GM18498 (cell line): ENCODE data around the gene CCDC182.

ENCODE experiments used
- ATAC-seq: cut with Tn5 transposase; IDR thresholded peaks from one replicate; pipeline ENCODE4 v1.9.1; 2021; ENCODE audit warnings: mild to moderate bottlenecking, moderate library complexity; ENCODE audit not compliant: unreplicated experiment

The CCDC182 gene

DNA sequence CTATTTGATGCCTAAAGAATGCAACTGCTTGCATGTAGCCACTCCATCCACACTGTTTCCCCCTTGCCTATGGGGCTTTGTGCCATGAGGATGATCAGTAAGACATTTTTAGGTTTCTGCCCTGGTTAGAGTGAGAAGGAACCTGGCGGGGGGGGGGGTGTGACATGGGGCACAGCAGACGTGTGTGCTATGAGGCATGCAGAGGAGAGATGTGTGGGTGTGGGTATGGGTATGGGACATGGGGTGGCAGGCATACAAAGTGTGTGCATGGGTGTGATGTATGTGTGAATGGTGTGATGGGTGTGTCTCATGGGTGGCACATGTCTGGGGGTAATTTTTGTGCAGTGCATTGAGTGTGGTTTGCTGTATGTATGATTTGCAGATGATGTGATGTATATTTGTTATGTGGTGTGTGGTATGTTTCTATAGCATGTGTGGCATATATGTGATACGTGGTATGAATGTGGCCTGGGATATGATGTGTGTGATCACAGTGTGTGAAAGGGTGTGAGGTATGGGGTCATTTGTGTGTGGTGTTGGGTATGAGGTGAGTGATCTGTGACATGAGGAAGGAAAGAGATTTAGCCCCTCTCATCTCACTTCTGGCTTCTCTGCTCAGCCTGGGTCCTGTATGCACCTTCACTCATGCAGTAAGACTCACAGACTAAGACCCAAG lies 14.9 kb downstream of the CCDC182 start:
- no peak for ATAC-seq

DNA sequence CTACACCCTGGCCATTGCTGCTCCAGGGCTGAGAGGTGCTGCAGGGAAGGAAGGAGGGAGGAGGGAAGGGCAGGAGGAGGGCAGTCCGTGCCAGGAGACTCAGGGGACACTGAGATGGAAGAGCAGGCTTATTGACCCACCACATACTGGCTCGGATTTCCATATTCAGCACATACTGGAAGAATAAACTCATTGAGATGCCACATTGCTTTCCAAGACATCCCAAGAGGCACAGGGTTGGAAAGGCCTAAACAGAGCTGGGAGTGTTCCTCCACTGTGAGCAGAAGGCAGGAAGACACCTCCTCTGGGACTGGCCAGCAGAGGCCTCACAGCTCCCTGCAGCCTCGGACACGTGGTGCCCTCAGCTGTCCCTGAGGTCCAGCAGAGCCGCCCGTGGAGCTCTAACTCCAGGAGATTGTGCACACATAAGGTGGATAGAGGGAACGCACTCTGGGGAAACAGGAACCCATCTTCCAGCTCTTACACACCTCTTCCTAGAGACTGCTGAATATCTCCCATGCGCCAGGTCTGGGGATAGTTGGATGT lies 17.4 kb downstream of the CCDC182 start:
- no peak for ATAC-seq

DNA sequence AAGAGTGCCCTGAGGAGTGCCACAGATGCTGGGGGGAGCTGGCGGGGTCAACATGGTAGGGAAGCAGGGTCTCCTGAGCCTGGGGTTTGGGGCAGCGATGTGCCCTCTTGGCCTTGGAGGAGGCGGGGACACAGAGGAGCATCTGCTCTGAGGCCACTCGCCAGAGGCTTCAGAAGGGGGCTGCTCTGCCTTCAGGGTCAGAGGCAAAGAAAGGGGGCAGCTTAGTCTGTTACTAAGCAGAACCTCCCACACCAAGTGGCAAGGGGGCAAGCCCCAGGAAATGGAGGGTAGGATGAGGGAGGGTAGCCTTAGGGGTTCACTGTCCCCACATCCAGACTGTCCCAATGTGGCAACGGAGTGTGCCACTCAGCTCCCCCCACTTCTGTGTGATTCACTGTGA lies 18.3 kb downstream of the CCDC182 start:
- ATAC-seq, result no peak

DNA sequence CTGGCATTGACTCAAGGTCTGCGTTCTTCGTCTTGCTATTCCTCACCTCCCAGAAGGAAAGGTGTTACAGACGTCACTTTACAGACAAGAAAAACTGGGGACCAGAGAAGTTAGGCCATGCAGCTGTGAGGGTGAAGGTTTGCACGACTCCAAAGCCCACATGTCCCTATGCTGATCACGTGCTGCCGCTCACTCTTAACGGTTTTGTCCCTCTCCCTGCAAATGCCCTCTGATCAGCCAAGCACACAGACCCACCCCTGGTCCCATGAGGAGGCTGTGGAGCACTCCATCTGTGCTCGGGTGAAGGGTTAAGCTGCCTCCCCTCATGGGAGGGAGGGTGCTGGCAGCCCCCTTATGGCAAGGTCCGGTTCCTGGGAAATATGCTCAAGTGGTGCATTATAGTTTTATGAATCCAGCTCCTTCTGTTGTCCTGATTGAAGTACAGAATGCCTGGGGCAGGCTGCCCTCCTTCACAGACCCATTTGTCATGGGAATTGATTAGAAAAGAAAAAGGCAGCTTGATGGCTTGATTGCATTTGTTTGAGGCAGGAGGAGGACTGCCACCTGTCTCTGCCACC lies 18.8 kb downstream of the CCDC182 start:
- ATAC-seq, result no peak

DNA sequence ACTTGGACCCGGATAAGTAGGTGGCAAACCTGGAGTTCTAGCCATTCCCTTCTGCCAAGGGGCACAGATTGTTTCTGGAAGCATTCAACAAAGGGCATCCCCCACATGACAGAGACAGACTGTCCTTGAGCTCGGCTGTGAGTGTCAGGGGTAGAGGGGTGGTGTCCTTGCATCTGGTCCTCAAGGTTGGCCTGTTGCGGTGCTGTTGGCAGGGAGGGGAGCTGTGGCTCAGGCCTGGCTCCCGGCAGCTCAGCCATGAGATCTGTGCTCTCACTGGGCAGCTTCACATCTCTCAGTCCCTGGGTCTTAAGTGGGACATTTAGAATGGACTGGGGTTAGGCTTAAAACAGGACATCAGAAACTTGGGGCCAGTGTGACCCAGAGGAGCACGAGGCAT lies 20.4 kb downstream of the CCDC182 start:
- no peak for ATAC-seq

DNA sequence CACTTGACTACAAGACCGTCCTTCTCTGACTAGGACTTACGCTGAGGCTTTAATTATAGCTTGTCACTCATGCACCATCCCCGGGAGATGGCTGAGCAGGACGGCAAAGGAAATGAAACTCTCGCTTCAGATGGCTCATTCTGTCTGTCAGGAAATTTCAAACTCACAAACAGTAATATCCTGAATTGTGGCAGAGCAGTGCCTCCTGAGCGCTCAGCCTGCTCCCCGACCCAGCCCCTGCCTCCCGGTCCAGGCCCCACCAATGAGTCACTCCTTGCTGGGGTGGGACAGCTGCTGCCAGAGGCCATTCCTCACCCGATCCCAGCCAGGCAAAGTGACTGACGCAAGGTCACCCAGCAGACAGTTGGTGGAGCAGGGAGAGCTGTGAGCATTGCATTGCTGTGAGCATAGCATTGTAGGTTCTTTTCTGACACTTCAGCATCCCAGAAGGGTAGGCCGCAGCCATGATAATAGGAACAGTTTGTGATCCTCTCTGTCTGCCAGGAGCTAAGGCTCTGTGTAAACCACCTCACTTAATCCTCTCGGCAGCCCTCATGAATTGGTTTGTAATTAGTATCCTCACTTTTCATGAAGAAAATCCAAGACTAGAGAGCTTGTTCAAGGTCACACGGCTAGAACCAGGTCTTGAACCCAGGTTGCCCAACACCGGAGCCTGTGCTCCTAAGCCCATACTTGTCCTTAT lies 20.9 kb downstream of the CCDC182 start:
- peak; percentile 78 for ATAC-seq

DNA sequence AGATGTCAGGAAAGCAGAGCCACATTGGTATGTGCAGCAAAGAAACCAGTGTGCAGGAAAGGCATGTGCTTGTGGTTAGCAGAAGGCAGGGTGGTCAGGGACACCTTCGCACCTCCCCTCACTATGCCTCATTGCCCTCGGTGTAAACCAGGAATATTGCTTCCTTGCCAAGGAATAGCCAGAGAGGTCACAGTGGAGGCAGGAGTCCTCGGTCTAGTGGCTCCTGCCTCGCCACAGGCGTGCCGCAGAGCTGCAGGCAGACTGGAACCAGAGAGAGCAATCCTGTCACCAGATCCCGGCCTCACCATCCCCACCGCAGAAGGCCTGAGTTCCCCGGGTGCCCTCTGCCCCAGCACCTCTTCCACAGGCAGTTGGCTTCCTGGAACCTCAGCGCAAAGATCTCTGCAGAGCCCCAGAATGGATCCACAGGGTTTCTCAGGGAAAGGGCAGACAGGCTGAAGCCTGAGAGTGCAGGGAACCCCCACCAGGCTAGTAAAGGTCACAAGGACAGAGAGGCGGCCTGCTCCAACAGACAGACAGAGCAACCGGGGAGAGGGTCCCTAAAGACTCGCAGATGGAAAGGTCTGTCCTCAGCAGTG lies 21.6 kb downstream of the CCDC182 start:
- no peak for ATAC-seq

DNA sequence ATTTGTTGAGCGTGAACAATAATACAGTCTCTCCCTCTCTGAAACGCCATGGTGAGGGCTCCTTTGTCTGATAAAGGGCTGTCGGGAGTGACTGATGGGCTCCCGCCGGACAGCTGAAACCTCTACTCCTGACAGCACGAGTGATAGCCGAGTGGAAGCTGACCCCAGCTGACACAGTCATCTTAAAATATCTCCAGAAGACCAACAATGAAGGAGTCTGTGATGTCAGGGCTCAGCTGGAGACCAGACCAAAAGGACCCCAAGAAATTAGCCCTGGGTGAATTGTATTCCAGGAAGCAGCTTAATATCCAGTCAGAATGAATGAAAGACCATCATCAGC lies 22.4 kb downstream of the CCDC182 start:
- no peak for ATAC-seq

DNA sequence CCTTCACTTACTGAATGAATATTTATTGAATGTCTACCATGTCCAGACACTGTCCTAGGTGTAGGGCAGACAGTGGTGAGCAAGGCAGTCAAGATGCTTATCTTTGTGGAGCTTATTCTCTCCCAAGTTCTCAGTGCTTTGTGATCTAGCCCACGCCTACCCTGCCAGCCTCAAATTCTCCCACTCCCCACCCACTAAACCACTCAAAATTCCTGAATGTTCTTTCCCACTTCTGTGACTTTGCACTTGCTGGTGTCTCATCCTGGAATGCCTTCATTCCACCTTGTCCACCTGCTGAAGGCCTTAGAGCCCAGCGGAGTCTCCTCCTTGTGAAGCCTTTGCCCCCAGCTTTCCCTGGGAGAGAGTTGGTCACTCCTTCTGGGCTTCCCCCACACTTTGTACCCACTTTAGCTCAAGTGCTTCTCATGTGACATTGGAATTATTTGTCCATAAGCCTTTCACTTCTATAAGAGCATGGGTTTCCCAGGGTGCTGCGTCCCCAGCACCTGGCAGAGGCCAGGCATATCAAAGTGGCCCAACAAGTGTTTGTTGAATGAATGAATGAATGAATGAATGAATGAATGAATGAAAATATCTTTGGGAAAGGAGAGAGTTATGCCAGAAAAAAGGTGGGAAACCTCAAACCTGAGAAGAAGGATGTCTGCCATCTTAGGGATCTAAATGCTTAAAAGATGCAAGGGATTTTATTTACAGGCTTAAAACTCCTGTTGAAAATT lies 23.0 kb downstream of the CCDC182 start:
- ATAC-seq, result no peak

DNA sequence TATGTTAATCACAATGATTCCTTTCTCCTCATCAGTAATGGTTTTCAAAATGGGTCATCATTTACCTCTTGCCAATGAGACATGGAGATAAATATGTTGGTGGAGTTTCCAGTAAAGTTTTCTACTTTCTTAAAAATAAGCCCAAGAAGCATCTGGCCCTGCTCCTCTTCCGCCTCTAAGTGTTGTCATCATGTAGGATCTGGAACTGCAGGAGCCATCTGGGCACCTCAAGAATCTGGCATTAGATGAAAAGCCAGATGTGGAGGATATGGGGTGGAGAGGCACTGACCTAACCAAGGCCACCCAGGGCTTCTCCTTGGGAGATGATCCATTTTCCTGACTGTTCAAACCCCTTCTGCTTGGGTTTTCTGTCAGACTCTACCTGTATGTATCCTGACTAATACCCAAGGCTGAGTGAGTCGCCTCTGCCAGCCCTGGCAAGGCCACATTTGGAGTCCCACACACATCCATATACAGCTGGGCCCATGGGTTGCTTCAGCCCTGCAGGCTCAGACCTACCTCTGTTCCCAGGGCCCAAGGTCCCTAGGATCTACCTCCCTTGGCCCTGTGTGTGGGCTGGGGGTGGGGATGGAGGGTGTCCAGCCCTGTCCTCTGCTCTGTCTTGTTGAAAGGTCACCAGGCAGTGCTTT lies 24.6 kb downstream of the CCDC182 start:
- ATAC-seq, result no peak

DNA sequence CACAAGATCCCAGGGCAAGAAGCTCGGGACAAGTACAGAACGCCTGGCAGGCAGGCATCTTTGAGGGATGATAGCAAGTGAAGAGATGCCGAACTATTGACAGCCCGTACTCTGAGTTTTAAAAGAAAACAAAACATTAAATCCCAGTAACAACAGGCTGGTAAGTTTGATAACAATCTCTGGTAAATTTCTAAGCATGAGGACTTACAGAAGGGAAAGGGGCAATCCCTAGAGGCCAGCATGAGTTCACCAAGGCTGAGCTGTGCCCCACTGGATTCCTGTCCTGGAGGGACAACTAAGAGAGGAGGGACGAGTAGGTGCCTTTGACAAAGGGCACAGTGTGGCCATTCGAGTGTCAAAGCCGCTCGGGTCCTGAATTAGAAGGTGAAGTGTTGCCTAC lies 26.2 kb downstream of the CCDC182 start:
- ATAC-seq, result no peak

DNA sequence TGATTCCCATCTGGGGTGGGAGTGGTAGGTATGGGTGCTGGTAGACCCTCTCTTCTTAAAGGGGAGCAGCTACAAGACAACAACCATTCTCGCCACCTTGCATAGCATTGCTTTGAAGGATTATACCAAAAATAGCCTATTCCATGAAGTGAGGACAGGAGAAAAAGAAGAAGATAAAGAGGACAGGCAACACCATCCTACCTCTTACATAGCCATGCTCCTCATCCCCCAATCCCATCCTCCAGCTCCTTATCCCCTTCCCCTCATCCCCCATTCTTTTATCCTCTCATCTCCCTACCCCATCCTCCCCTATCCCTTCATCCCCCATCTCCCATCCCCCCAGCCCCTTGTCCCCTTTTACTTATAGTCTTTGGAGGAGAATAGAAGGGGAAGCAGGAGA lies 29.1 kb downstream of the CCDC182 start:
- ATAC-seq, result no peak

DNA sequence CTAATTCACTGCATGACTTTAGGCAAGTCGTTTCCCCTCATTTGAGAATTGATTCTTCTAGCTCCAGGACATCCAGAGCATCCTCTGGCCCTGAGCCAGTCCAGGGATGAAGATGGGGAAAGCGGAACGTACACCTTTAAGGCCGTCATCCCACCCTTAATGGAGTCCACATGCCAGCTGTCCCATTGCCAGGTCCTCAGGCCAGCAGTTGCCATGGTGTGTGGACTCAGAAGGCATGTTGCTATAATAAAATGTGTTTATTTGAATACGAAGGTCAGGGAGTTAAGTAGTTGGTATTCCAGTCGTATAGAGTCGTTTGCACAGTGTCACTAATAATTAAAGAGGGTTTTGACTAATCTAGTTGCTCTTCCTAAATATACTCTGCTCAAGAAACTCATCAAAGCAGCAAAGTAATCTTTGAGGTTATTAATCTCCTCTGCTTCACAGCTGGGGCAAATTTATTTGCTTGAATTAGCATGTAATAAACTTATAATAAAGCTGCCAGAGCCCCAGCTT lies 30.4 kb downstream of the CCDC182 start:
- ATAC-seq, result no peak

DNA sequence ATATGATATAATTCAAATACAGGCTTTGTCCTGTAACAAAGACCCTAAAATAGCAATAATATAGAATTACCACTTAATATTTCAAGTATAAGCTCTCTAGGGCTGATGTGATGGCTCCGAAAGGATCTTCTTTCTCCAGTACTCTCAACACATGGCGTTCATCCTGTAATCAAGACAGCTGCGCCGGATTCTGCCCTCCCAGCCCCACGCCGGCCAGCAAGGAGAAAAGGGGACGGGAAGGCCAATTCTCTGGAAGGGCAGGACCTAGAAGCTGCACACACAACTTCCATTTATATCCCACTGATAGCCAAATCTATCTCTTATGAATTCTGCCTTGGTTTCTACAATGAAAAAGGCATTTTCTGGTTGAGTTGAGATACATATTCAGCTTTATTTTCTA lies 32.0 kb downstream of the CCDC182 start:
- ATAC-seq, result no peak

DNA sequence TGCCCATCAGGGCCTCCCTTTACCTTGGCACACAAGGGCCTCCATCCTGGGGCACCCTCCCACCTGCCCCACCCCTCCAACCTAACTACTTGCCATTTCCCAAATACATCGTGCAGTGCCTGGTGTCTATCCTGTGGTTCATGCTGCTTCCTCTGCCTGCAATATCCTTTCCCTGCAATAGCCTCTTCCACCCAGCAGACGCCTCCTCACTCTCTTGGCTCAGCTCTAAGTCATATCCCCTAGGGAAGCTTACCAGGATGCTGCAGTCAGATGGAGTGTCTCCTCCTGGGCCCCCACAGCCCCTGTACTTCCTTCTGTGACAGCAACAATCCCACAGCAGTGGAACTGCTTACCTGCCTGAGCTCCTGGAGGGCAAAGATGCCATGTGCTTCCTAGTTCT lies 36.7 kb downstream of the CCDC182 start:
- ATAC-seq, result no peak

DNA sequence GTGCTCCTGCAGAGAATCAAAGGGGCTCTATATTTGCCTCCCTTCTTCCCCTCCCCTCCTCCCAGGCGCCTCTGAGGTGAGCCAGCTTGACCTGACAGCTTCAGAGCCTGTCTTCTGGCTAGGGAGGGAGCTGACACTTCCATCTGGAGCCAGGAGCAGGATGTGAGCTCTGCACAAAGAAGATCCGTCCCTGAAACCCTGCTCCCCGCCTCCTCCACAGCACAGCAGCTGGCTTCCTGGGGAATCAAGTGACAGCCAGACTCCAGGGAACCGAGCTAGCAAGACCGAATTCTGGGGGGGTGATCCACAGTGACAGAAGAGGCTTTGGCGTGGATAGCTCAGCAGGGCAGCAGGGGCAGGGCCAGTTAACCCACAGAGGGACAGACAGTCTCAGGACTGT lies 37.2 kb downstream of the CCDC182 start:
- no peak for ATAC-seq

DNA sequence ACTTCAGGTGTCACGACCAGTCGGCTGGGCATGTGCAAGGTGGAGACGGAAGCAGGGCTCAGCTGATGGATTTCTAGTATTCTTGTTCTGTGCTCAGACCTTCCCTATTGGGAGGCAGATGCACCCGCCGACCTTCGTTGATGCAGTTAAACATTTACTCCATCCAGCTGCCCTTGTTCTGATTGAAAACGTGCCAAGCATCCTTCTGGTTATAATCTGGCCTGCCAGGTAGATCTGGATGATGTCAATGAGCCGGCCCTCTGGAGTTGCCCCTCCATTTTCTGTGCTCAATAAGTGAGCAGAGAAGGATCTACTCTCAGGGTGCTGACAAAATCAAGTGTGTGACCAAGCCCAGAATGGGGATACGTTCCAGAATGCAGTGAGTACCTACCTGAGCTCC lies 38.3 kb downstream of the CCDC182 start:
- no peak for ATAC-seq

DNA sequence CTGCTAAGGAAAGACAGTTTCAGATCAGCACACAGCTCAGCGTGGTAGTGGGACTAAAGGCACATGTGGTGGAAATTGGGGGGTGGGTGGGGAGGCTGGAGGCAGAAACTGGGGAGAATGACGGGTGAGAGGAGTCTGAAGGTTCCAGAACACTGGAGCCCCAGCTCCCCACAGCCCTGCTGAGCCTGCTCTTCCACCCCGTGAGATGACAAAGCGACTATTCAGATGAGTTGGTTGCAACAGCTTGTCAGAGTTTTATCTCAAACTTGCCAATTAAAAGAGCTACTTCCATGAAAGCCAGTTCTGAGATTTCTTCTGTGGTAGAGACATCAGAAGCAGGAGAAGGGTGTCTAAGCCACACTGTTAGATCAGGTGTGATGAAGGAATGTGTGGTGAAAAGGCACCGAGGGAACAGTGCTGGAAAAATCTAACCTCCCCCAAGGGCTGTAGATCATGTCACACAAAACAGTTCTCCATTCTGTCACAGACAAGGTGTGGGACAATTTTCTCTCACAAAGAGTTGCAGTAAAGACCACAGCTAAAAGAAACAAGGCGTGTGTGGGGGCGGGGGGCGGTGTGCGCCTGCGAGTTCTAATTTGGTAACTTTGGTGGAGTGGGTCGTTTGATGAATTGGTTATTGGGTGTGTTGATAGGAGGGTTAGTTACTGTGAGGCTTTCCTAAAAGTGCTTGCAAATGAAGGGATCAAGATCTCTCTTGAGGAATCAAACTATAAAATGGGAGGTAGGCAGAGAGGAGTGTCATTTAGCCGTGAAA lies 39.0 kb downstream of the CCDC182 start:
- ATAC-seq, result no peak

DNA sequence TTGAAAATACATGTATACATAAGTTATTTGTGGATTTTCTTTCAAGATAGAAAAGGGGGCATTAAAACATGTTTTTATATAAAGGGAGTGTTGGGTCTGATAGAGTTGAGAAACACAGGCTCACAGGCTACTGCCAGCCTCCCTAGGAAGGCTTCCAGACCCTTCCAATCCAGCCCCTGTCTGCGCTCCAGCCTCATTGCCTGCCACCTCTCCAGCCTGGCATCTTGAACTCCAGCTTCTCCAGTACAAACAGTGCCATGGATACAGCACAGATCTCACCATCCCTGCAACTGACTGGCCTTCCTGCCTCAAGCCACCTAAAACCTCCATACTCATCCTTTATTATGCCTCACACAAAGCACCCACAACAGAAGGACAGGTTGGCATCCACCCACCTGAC lies 40.7 kb downstream of the CCDC182 start:
- no peak for ATAC-seq

DNA sequence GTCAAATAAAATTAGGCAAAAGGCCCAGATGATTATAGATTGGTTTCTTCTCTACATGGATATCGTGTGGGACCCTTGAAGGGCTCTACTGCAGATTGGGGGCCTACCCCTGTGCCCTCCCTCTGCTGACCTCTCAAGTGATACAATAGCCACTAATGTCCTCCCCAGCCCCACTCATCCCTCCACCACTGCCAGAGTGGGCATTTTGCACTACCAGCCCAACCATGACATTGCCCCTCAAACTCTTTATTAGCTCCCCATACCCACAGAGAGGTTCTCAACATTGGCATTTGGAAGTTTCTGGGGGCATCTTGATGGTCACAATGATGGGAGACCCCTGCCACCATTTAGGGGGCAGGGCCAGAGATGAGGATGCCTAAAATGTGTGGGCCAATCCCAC lies 41.8 kb downstream of the CCDC182 start:
- ATAC-seq, result no peak
